SK-N-SH (cell line): ENCODE measurements around the gene SYT5. TPM values are rescaled to one million over a fixed set of nuclear protein-coding genes. Genes with fewer than 3 reads are reported as not detected.

Experiments used
- CTCF ChIA-PET: fragments of 300-600, 350-600 bp; formaldehyde crosslinking; extraction: SDS; loops from one replicate; lab custom pipeline; 2021; lab: Yijun Ruan, JAX
- POLR2A ChIA-PET: fragments of 350-600 bp; sonication (Branson Sonifier 250); formaldehyde crosslinking; extraction: SDS; loops from one replicate; lab custom pipeline; 2020; ENCODE audit warnings: antibody characterized with exemption, inconsistent platforms; lab: Yijun Ruan, JAX
- DNase-seq: peaks from one replicate; pipeline ENCODE4 v3.0.0; 2012
- H2AFZ ChIP-seq: fragments of 200-600 bp; sonication (generic); 2 replicates; pipeline ENCODE4 v1.8.1; 2016; ENCODE audit warnings: antibody characterized with exemption, mild to moderate bottlenecking, low read depth
- H3F3A ChIP-seq: fragments of 200-600 bp; sonication (generic); replicated peaks from 2 replicates; pipeline ENCODE3; 2016; ENCODE audit warnings: antibody characterized with exemption, mild to moderate bottlenecking; ENCODE audit not compliant: insufficient read depth
- H3K27ac ChIP-seq, 2 experiments: fragments of 200-500 bp in 1 of 2; fragments of 200-600 bp in 1 of 2; sonication (Bioruptor generic) in 1 of 2; sonication (generic), shearing (Covaris generic) in 1 of 2; 2 replicates each; pipeline versions ENCODE4 v1.5.1 to v1.6.1; 2014 to 2016; ENCODE audit warnings: low read depth in 2 of 2, inconsistent platforms in 1 of 2, low read length in 1 of 2, mild to moderate bottlenecking in 1 of 2, mixed read lengths in 1 of 2
- H3K27me3 ChIP-seq: fragments of 200-600 bp; sonication (generic), shearing (Covaris generic); 2 replicates; pipeline ENCODE4 v1.6.1; 2016; ENCODE audit warnings: mixed run types; ENCODE audit not compliant: insufficient read depth
- H3K36me3 ChIP-seq, 2 experiments: fragments of 200-500 bp in 1 of 2; fragments of 200-600 bp in 1 of 2; sonication (Bioruptor generic) in 1 of 2; sonication (generic) in 1 of 2; replicated peaks in 1 of 2; 2 replicates each; pipeline versions ENCODE3 to v1.5.1; 2014 to 2016; ENCODE audit warnings: low read length in 1 of 2, mild to moderate bottlenecking in 1 of 2; ENCODE audit not compliant: insufficient read depth in 2 of 2, control insufficient read depth in 1 of 2
- H3K4me1 ChIP-seq, 2 experiments: fragments of 200-500 bp in 1 of 2; fragments of 200-600 bp in 1 of 2; sonication (Bioruptor generic) in 1 of 2; sonication (generic), shearing (Covaris generic) in 1 of 2; 2 replicates each; pipeline versions ENCODE4 v1.5.1 to v1.6.1; 2014 to 2016; ENCODE audit warnings: low read depth in 1 of 2, low read length in 1 of 2, mixed run types in 1 of 2; ENCODE audit not compliant: insufficient read depth in 2 of 2, control insufficient read depth in 1 of 2
- H3K4me2 ChIP-seq: fragments of 200-600 bp; sonication (generic), shearing (Covaris generic); 2 replicates; pipeline ENCODE4 v1.6.1; 2017; ENCODE audit warnings: mixed run types
- H3K4me3 ChIP-seq, 2 experiments: fragments of 200-500 bp in 1 of 2; fragments of 200-600 bp in 1 of 2; sonication (Bioruptor generic) in 1 of 2; sonication (generic), shearing (Covaris generic) in 1 of 2; 2 replicates each; pipeline versions ENCODE4 v1.5.1 to v1.8.1; 2014 to 2016; ENCODE audit warnings: low read depth in 2 of 2, inconsistent platforms in 1 of 2, low read length in 1 of 2, mild to moderate bottlenecking in 1 of 2, mixed read lengths in 1 of 2, moderate library complexity in 1 of 2
- H3K79me2 ChIP-seq: fragments of 200-600 bp; sonication (generic); 2 replicates; pipeline ENCODE4 v1.8.1; 2017; ENCODE audit warnings: mild to moderate bottlenecking; ENCODE audit not compliant: insufficient read depth
- H3K9ac ChIP-seq: fragments of 200-600 bp; sonication (generic); 2 replicates; pipeline ENCODE4 v1.6.1; 2017; ENCODE audit warnings: mixed run types
- H3K9me2 ChIP-seq: fragments of 200-600 bp; sonication (generic); 2 replicates; pipeline ENCODE4 v1.6.1; 2017; ENCODE audit warnings: mixed run types
- H3K9me3 ChIP-seq: fragments of 200-600 bp; sonication (generic); 2 replicates; pipeline ENCODE4 v1.6.1; 2017; ENCODE audit warnings: mixed run types, mild to moderate bottlenecking, moderate library complexity
- H4K20me1 ChIP-seq: fragments of 200-600 bp; sonication (generic); 2 replicates; pipeline ENCODE4 v1.6.1; 2017; ENCODE audit warnings: mild to moderate bottlenecking, mixed run types; ENCODE audit not compliant: insufficient read depth
- ELF1 ChIP-seq: IDR thresholded peaks from 2 replicates; pipeline ENCODE4 v1.4.0; 2012
- EP300 ChIP-seq, 2 experiments: IDR thresholded peaks; 2 replicates each; pipeline versions ENCODE4 v1.4.0 to v1.6.1; 2012; ENCODE audit warnings: borderline replicate concordance in 1 of 2, low read depth in 1 of 2, low read length in 1 of 2
- FOSL2 ChIP-seq: IDR thresholded peaks from 2 replicates; pipeline ENCODE4 v1.4.0; 2012; ENCODE audit warnings: low read depth, mild to moderate bottlenecking, moderate library complexity, borderline replicate concordance
- FOXJ3 ChIP-seq: sonication (generic); formaldehyde crosslinking; IDR thresholded peaks from 2 replicates; pipeline ENCODE4 v1.5.1; 2020; ENCODE audit warnings: mild to moderate bottlenecking, missing genetic modification reagents
- FOXM1 ChIP-seq: IDR thresholded peaks from 2 replicates; pipeline ENCODE4 v1.4.0; 2012; ENCODE audit warnings: low read depth, mild to moderate bottlenecking
- IRF3 ChIP-seq: fragments of 150-350 bp; IDR thresholded peaks from 2 replicates; pipeline ENCODE4 v1.6.1; 2016; ENCODE audit warnings: mild to moderate bottlenecking, low read depth, low read length
- JUND ChIP-seq: IDR thresholded peaks from 2 replicates; pipeline ENCODE4 v1.4.0; 2012
- MAX ChIP-seq: IDR thresholded peaks from 2 replicates; pipeline ENCODE4 v1.4.0; 2012; ENCODE audit warnings: low read depth
- MXI1 ChIP-seq: IDR thresholded peaks from 2 replicates; pipeline ENCODE4 v1.6.1; 2012; ENCODE audit warnings: mild to moderate bottlenecking, low read depth, low read length, improper control_type of control experiment
- NRF1 ChIP-seq: IDR thresholded peaks from 2 replicates; pipeline ENCODE4 v1.6.1; 2012; ENCODE audit warnings: low read depth, mild to moderate bottlenecking, low read length
- PBX3 ChIP-seq: IDR thresholded peaks from 2 replicates; pipeline ENCODE4; 2012
- POLR2AphosphoS5 ChIP-seq: IDR thresholded peaks from 2 replicates; pipeline ENCODE4 v1.6.1; 2012; ENCODE audit warnings: low read depth, low read length
- RAD21 ChIP-seq: IDR thresholded peaks from 2 replicates; pipeline ENCODE4 v1.6.1; 2012; ENCODE audit warnings: mild to moderate bottlenecking, low read length
- RFX5 ChIP-seq: IDR thresholded peaks from 2 replicates; pipeline ENCODE4 v1.6.1; 2012; ENCODE audit warnings: mild to moderate bottlenecking, improper control_type of control experiment, low read length
- RXRA ChIP-seq: IDR thresholded peaks from 2 replicates; pipeline ENCODE4 v1.4.0; 2012; ENCODE audit warnings: low read depth, mild to moderate bottlenecking, borderline replicate concordance
- SIN3A ChIP-seq: IDR thresholded peaks from 2 replicates; pipeline ENCODE4 v1.6.1; 2012; ENCODE audit warnings: low read depth, mild to moderate bottlenecking, low read length, moderate library complexity, borderline replicate concordance
- ZBTB33 ChIP-seq: IDR thresholded peaks from 2 replicates; pipeline ENCODE4 v1.4.0; 2012; ENCODE audit warnings: low read depth, borderline replicate concordance
- WGBS: methylation state at CpG from one replicate; pipeline ENCODE4 v1.1.6; 2017; ENCODE audit warnings: low lambda C conversion rate; 5-methylcytosine and 5-hydroxymethylcytosine counted together
- polyA plus RNA-seq, 3 experiments: library from polyadenylated mRNA; depleted of rRNA; stranded (reverse); fragments of >200 nt; gene quantifications; 2 replicates each; pipeline ENCODE4 v1.2.3, GENCODE V29; 2012
- TF ChIP-seq, protein P1 (sequence below): fragments of 200-600 bp; sonication (generic); IDR thresholded peaks from 2 replicates; pipeline ENCODE4 v1.6.1; 2017; ENCODE audit warnings: antibody characterized with exemption, mild to moderate bottlenecking, moderate library complexity
- TF ChIP-seq, protein P2 (sequence below): IDR thresholded peaks from 2 replicates; pipeline ENCODE4 v1.4.0; 2012; ENCODE audit warnings: low read depth, borderline replicate concordance

SYT5 gene
- polyA plus RNA-seq, 1 of the 3 experiments (the other 2 are of a cell fraction) = 0.21 TPM

- H3K9ac ChIP-seq = no peak overlapping the region
- H3K4me2 ChIP-seq = no peak overlapping the region
- H3F3A ChIP-seq = no peaks in the 10 kb centered on the region
- no peak overlapping the region for H3K4me3 ChIP-seq
- no peak overlapping the region for H3K27ac ChIP-seq
- H3K36me3 ChIP-seq = no peaks in the 10 kb centered on the region
- 78% methylated on average over 16 of the region's 21 CpGs for WGBS
- CTCF ChIA-PET = interaction anchor here (0.6 to 1.9 kb wide), 5 partner anchors 9 to 293 kb away, joined by 3 to 7 read pairs (median 3); no protein-coding TSS in a partner anchor
- no peak overlapping the region for H2AFZ ChIP-seq
- no peaks in the 10 kb centered on the region for H3K9me3 ChIP-seq
- peaks cover 0 to 5% of the 10 kb centered on the region in 2 experiments; a peak in 1 of 4 replicates for H3K4me1 ChIP-seq
- no peaks in the 10 kb centered on the region for H4K20me1 ChIP-seq
- no peaks in the 10 kb centered on the region for H3K79me2 ChIP-seq
- H3K27me3 ChIP-seq = peaks cover 24% of the 10 kb centered on the region; the same call in 1 of the 2 replicates
- TF ChIP-seq PBX3 (no peak), MXI1 (no peak), POLR2AphosphoS5 (no peak), JUND (no peak), FOXM1 (no peak), ELF1 (no peak), EP300 (IDR thresholded peaks at IDR 0.05; ENCODE audit: borderline replicate concordance in 1 of 2, low read depth in 1 of 2, low read length in 1 of 2) (no peak), RAD21 (no peak), MAX (no peak), NRF1 (no peak), ZBTB33 (no peak), IRF3 (no peak), FOXJ3 (no peak), RXRA (no peak), SIN3A (no peak), FOSL2 (no peak), RFX5 (no peak)
- TF ChIP-seq, protein P1, sequence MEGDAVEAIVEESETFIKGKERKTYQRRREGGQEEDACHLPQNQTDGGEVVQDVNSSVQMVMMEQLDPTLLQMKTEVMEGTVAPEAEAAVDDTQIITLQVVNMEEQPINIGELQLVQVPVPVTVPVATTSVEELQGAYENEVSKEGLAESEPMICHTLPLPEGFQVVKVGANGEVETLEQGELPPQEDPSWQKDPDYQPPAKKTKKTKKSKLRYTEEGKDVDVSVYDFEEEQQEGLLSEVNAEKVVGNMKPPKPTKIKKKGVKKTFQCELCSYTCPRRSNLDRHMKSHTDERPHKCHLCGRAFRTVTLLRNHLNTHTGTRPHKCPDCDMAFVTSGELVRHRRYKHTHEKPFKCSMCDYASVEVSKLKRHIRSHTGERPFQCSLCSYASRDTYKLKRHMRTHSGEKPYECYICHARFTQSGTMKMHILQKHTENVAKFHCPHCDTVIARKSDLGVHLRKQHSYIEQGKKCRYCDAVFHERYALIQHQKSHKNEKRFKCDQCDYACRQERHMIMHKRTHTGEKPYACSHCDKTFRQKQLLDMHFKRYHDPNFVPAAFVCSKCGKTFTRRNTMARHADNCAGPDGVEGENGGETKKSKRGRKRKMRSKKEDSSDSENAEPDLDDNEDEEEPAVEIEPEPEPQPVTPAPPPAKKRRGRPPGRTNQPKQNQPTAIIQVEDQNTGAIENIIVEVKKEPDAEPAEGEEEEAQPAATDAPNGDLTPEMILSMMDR = no peak
- TF ChIP-seq, protein P2, sequence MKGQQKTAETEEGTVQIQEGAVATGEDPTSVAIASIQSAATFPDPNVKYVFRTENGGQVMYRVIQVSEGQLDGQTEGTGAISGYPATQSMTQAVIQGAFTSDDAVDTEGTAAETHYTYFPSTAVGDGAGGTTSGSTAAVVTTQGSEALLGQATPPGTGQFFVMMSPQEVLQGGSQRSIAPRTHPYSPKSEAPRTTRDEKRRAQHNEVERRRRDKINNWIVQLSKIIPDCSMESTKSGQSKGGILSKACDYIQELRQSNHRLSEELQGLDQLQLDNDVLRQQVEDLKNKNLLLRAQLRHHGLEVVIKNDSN = no peak
- TF ChIP-seq, all 33 proteins: peak for 0
- H3K9me2 ChIP-seq = no peaks in the 10 kb centered on the region
- no peak for DNase-seq
- POLR2A ChIA-PET = interaction anchor here (0.8 kb wide), 1 partner anchor 42 kb away, joined by 3 read pairs; no protein-coding TSS in a partner anchor
These were observed 5.5 kb downstream of the SYT5 start for GRCh38 chr19:55174425-55175116.
